Mesendoderm (in vitro differentiated cells): ENCODE results near the gene CACNA1C.

Experiments used
- DNase-seq: peaks from one replicate; pipeline ENCODE4 v3.0.0; 2013
- H2AK5ac ChIP-seq: 2 replicates; pipeline ENCODE4 v1.6.1; 2013; ENCODE audit warnings: low read length, inconsistent platforms
- H2BK120ac ChIP-seq: 2 replicates; pipeline ENCODE4 v1.6.1; 2013; ENCODE audit warnings: low read depth, mild to moderate bottlenecking, low read length, moderate library complexity, mixed read lengths
- H2BK15ac ChIP-seq: replicated peaks from 2 replicates; pipeline ENCODE4 v1.6.1; 2013; ENCODE audit warnings: low read depth, mild to moderate bottlenecking, moderate library complexity
- H2BK5ac ChIP-seq: 2 replicates; pipeline ENCODE4 v1.6.1; 2013; ENCODE audit warnings: low read length, inconsistent platforms
- H3K18ac ChIP-seq: 2 replicates; pipeline ENCODE4 v1.6.1; 2013; ENCODE audit warnings: mild to moderate bottlenecking, low read length, mixed read lengths
- H3K23ac ChIP-seq: one replicate; pipeline ENCODE4 v1.6.1; 2013; ENCODE audit warnings: low read length
- H3K27ac ChIP-seq: 2 replicates; pipeline ENCODE4 v1.5.1; 2013; ENCODE audit warnings: low read depth, mild to moderate bottlenecking, inconsistent platforms, low read length, moderate library complexity
- H3K27me3 ChIP-seq: 2 replicates; pipeline ENCODE4 v1.6.1; 2013; ENCODE audit warnings: low read length, control low read depth, mild to moderate bottlenecking, inconsistent platforms; ENCODE audit not compliant: insufficient read depth, poor library complexity
- H3K36me3 ChIP-seq: 2 replicates; pipeline ENCODE4 v1.6.1; 2013; ENCODE audit warnings: low read length, inconsistent platforms; ENCODE audit not compliant: control insufficient read depth, insufficient read depth
- H3K4ac ChIP-seq: one replicate; pipeline ENCODE4 v1.6.1; 2013; ENCODE audit warnings: low read depth, mild to moderate bottlenecking, low read length, moderate library complexity
- H3K4me1 ChIP-seq: 2 replicates; pipeline ENCODE4 v1.6.1; 2013; ENCODE audit warnings: low read depth, low read length, inconsistent platforms; ENCODE audit not compliant: control insufficient read depth
- H3K4me2 ChIP-seq: 2 replicates; pipeline ENCODE4 v1.6.1; 2013; ENCODE audit warnings: low read length
- H3K4me3 ChIP-seq: 2 replicates; pipeline ENCODE4 v1.5.1; 2013; ENCODE audit warnings: mild to moderate bottlenecking, low read length
- H3K56ac ChIP-seq: one replicate; pipeline ENCODE4 v1.6.1; 2013; ENCODE audit warnings: low read length
- H3K79me1 ChIP-seq: 2 replicates; pipeline ENCODE4 v1.6.1; 2013; ENCODE audit warnings: low read length, inconsistent platforms
- H3K79me2 ChIP-seq: 2 replicates; pipeline ENCODE4 v1.6.1; 2013; ENCODE audit warnings: mild to moderate bottlenecking, low read length; ENCODE audit not compliant: control insufficient read depth, insufficient read depth
- H3K9ac ChIP-seq: 2 replicates; pipeline ENCODE4 v1.6.1; 2013; ENCODE audit warnings: low read length, inconsistent platforms
- H4K5ac ChIP-seq: one replicate; pipeline ENCODE4 v1.6.1; 2013; ENCODE audit warnings: low read length
- H4K8ac ChIP-seq: one replicate; pipeline ENCODE4 v1.6.1; 2013; ENCODE audit warnings: low read depth, mild to moderate bottlenecking, control low read depth, low read length, moderate library complexity
- WGBS: extraction: QIAGEN DNeasy Blood & Tissue Kit; methylation state at CpG from one replicate; pipeline ENCODE4 v1.1.7; 2013; ENCODE audit warnings: low lambda C conversion rate, missing lambda C conversion rate; ENCODE audit not compliant: insufficient coverage; ENCODE audit errors: extremely low coverage; 5-methylcytosine and 5-hydroxymethylcytosine counted together

The CACNA1C gene

GRCh38 chr12:2240984-2241383, 188.2 kb downstream of the CACNA1C start:
- Histone ChIP-seq H3K4me3 (no peak overlapping the region), H3K9ac (no peak overlapping the region), H3K27me3 (no peaks in the 10 kb centered on the region), H3K4ac (no peak overlapping the region), H3K27ac (no peak overlapping the region), H3K56ac (no peak overlapping the region), H3K23ac (no peak overlapping the region), H3K36me3 (no peaks in the 10 kb centered on the region), H3K4me2 (no peak overlapping the region), H4K5ac (no peak overlapping the region), H4K8ac (no peak overlapping the region), H2BK15ac (no peak overlapping the region), H2AK5ac (no peak overlapping the region), H2BK5ac (no peak overlapping the region), H2BK120ac (no peak overlapping the region), H3K79me1 (no peaks in the 10 kb centered on the region), H3K18ac (no peak overlapping the region), H3K4me1 (peaks cover 5% of the 10 kb centered on the region), H3K79me2 (no peaks in the 10 kb centered on the region)
- no CpG with 5 or more reads among the region's 8 CpGs for WGBS
- no peak for DNase-seq

GRCh38 chr12:2242216-2242615, 189.4 kb downstream of the CACNA1C start:
- Histone ChIP-seq H4K8ac (no peak overlapping the region), H3K9ac (no peak overlapping the region), H3K79me1 (no peaks in the 10 kb centered on the region), H3K56ac (no peak overlapping the region), H3K23ac (no peak overlapping the region), H3K27me3 (no peaks in the 10 kb centered on the region), H3K27ac (no peak overlapping the region), H2BK5ac (no peak overlapping the region), H2AK5ac (no peak overlapping the region), H3K4me1 (peaks cover 5% of the 10 kb centered on the region), H3K4me2 (no peak overlapping the region), H2BK15ac (no peak overlapping the region), H3K4me3 (no peak overlapping the region), H3K79me2 (no peaks in the 10 kb centered on the region), H3K4ac (no peak overlapping the region), H4K5ac (no peak overlapping the region), H3K36me3 (no peaks in the 10 kb centered on the region), H3K18ac (no peak overlapping the region), H2BK120ac (no peak overlapping the region)
- WGBS, result no CpG with 5 or more reads among the region's 5 CpGs
- DNase-seq, result no peak

- no peak overlapping the region for H3K9ac ChIP-seq
- H3K79me1 ChIP-seq, result no peaks in the 10 kb centered on the region
- H3K27me3 ChIP-seq, result no peaks in the 10 kb centered on the region
- no peak overlapping the region for H4K8ac ChIP-seq
- no peak overlapping the region for H3K4me3 ChIP-seq
- H2BK15ac ChIP-seq, result no peak overlapping the region
- DNase-seq, result no peak
- no peak overlapping the region for H2BK120ac ChIP-seq
- no peak overlapping the region for H2AK5ac ChIP-seq
- H3K27ac ChIP-seq, result no peak overlapping the region
- H3K18ac ChIP-seq, result no peak overlapping the region
- H4K5ac ChIP-seq, result no peak overlapping the region
- H3K4me1 ChIP-seq, result peaks cover 5% of the 10 kb centered on the region
- WGBS, result no CpG with 5 or more reads among the region's 3 CpGs
- H3K4ac ChIP-seq, result no peak overlapping the region
- H2BK5ac ChIP-seq, result no peak overlapping the region
- no peak overlapping the region for H3K4me2 ChIP-seq
- H3K79me2 ChIP-seq, result no peaks in the 10 kb centered on the region
- no peak overlapping the region for H3K23ac ChIP-seq
- no peak overlapping the region for H3K56ac ChIP-seq
- H3K36me3 ChIP-seq, result no peaks in the 10 kb centered on the region
Observed at GRCh38 chr12:2242816-2243215, 190.0 kb downstream of the CACNA1C start.

- Histone ChIP-seq H2BK120ac (no peak overlapping the region), H4K5ac (no peak overlapping the region), H2AK5ac (no peak overlapping the region), H3K9ac (no peak overlapping the region), H3K27ac (no peak overlapping the region), H3K4me1 (peaks cover 5% of the 10 kb centered on the region), H3K36me3 (no peaks in the 10 kb centered on the region), H3K27me3 (no peaks in the 10 kb centered on the region), H4K8ac (no peak overlapping the region), H2BK15ac (no peak overlapping the region), H3K56ac (no peak overlapping the region), H2BK5ac (no peak overlapping the region), H3K4me3 (no peak overlapping the region), H3K4ac (no peak overlapping the region), H3K4me2 (no peak overlapping the region), H3K23ac (no peak overlapping the region), H3K79me2 (no peaks in the 10 kb centered on the region), H3K18ac (no peak overlapping the region), H3K79me1 (no peaks in the 10 kb centered on the region)
- no CpG with 5 or more reads among the region's 2 CpGs for WGBS
- peak; percentile 70 for DNase-seq
Observed at GRCh38 chr12:2243275-2243674, 190.5 kb downstream of the CACNA1C start.

- Histone ChIP-seq H3K4ac (no peak overlapping the region), H2BK5ac (no peak overlapping the region), H3K56ac (no peak overlapping the region), H4K8ac (no peak overlapping the region), H3K27me3 (no peaks in the 10 kb centered on the region), H3K79me1 (no peaks in the 10 kb centered on the region), H3K36me3 (no peaks in the 10 kb centered on the region), H3K79me2 (no peaks in the 10 kb centered on the region), H3K23ac (no peak overlapping the region), H2BK120ac (no peak overlapping the region), H3K27ac (no peak overlapping the region), H2BK15ac (no peak overlapping the region), H3K4me3 (no peak overlapping the region), H3K18ac (no peak overlapping the region), H3K4me1 (peaks cover 5% of the 10 kb centered on the region), H4K5ac (no peak overlapping the region), H3K9ac (no peak overlapping the region), H2AK5ac (no peak overlapping the region), H3K4me2 (no peak overlapping the region)
- DNase-seq, result peak; percentile 93
- no CpG with 5 or more reads among the region's 8 CpGs for WGBS
Observed at GRCh38 chr12:2244013-2244861, 191.4 kb downstream of the CACNA1C start.

GRCh38 chr12:2246358-2246757, 193.6 kb downstream of the CACNA1C start:
- no peak overlapping the region for H3K9ac ChIP-seq

More at GRCh38 chr12:2246358-2246757, 193.6 kb downstream of the CACNA1C start:
- Histone ChIP-seq H3K56ac (no peak overlapping the region), H3K4me3 (no peak overlapping the region), H3K18ac (no peak overlapping the region), H3K79me2 (no peaks in the 10 kb centered on the region), H2AK5ac (no peak overlapping the region), H3K27me3 (no peaks in the 10 kb centered on the region), H3K79me1 (no peaks in the 10 kb centered on the region), H3K36me3 (no peaks in the 10 kb centered on the region), H3K27ac (no peak overlapping the region), H2BK15ac (no peak overlapping the region), H3K4me2 (no peak overlapping the region), H3K4me1 (peaks cover 5% of the 10 kb centered on the region), H4K8ac (no peak overlapping the region), H2BK120ac (no peak overlapping the region), H4K5ac (no peak overlapping the region), H2BK5ac (no peak overlapping the region), H3K23ac (no peak overlapping the region), H3K4ac (no peak overlapping the region)
- WGBS, result no CpG with 5 or more reads among the region's 10 CpGs
- DNase-seq, result no peak
